B cell (primary cell): ENCODE results near the gene ITGB2. TPM values are rescaled to one million over a fixed set of nuclear protein-coding genes. Genes with fewer than 3 reads are reported as not detected.

Source experiments
- ATAC-seq: fragments of 200-7000 bp; cut with Tn5 transposase; one replicate; pipeline ENCODE4 v1.10.0; 2021; ENCODE audit warnings: low read depth, mild to moderate bottlenecking, moderate number of reproducible peaks, moderate library complexity
- CTCF ChIA-PET: fragments of 350-600 bp; sonication (Branson Sonifier 250); formaldehyde crosslinking; loops from one replicate; lab custom pipeline; 2021; ENCODE audit warnings: antibody characterized with exemption, inconsistent platforms; lab: Charles Lee
- POLR2A ChIA-PET: fragments of 350-600 bp; sonication (Branson Sonifier 250); formaldehyde crosslinking; loops from one replicate; lab custom pipeline; 2021; ENCODE audit warnings: antibody characterized with exemption; lab: Charles Lee
- DNase-seq: peaks from one replicate; pipeline ENCODE4 v3.0.0; 2013
- H2AFZ ChIP-seq: 2 replicates; pipeline ENCODE4 v1.6.1; 2012; ENCODE audit warnings: mild to moderate bottlenecking, low read depth, low read length; ENCODE audit not compliant: insufficient read depth, poor library complexity, severe bottlenecking
- H3K27ac ChIP-seq, 2 donors: 1 replicate in 1 of 2; 2 replicates in 1 of 2; pipeline ENCODE4 v1.5.1; 2012 to 2013; ENCODE audit warnings: low read length in 2 of 2, mild to moderate bottlenecking in 2 of 2, moderate library complexity in 1 of 2
- H3K27me3 ChIP-seq, 4 experiments: fragments of 200-600 bp in 1 of 4; sonication (generic) in 1 of 4; replicated peaks in 1 of 4; 1 replicate in 2 of 4; 2 replicates in 2 of 4; pipeline versions ENCODE4 v1.6.1 to v1.7.0; 2013 to 2016; ENCODE audit warnings: low read length in 3 of 4, mild to moderate bottlenecking in 2 of 4, mixed read lengths in 1 of 4, moderate library complexity in 1 of 4; ENCODE audit not compliant: insufficient read depth in 4 of 4, control insufficient read depth in 3 of 4; ENCODE audit errors: control extremely low read depth in 1 of 4
- H3K36me3 ChIP-seq, 2 experiments: replicated peaks in 1 of 2; 1 replicate in 1 of 2; 2 replicates in 1 of 2; pipeline versions ENCODE4 v1.6.1 to v1.7.1; 2013; ENCODE audit warnings: low read length in 1 of 2; ENCODE audit not compliant: insufficient read depth in 2 of 2, control insufficient read depth in 1 of 2; ENCODE audit errors: control extremely low read depth in 1 of 2, extremely low read depth in 1 of 2
- H3K4me1 ChIP-seq, 2 donors: fragments of 200-600 bp in 1 of 2; sonication (generic) in 1 of 2; 1 replicate in 1 of 2; 2 replicates in 1 of 2; pipeline versions ENCODE4 v1.5.1 to v1.6.1; 2013 to 2017; ENCODE audit warnings: low read length in 2 of 2; ENCODE audit not compliant: control insufficient read depth in 2 of 2, insufficient read depth in 2 of 2
- H3K4me2 ChIP-seq: replicated peaks from 2 replicates; pipeline ENCODE3; 2012; ENCODE audit warnings: mild to moderate bottlenecking, low read depth, low read length; ENCODE audit not compliant: poor library complexity, severe bottlenecking
- H3K4me3 ChIP-seq, 5 experiments: fragments of 200-600 bp in 1 of 5; sonication (generic) in 1 of 5; 1 replicate in 3 of 5; 2 replicates in 2 of 5; pipeline versions ENCODE4 v1.5.1 to v1.7.0; 2011 to 2016; ENCODE audit warnings: low read length in 4 of 5, mild to moderate bottlenecking in 4 of 5, low read depth in 2 of 5, control low read depth in 1 of 5, moderate library complexity in 1 of 5; ENCODE audit not compliant: insufficient read depth in 1 of 5; ENCODE audit errors: control extremely low read depth in 1 of 5, extremely low read depth in 1 of 5
- H3K79me2 ChIP-seq: fragments of 200-600 bp; sonication (generic); one replicate; pipeline ENCODE4 v1.6.0; 2016; ENCODE audit warnings: low read length; ENCODE audit not compliant: control insufficient read depth, insufficient read depth
- H3K9ac ChIP-seq: fragments of 200-600 bp; sonication (generic); 2 replicates; pipeline ENCODE4 v1.6.1; 2017; ENCODE audit warnings: mild to moderate bottlenecking, low read length, moderate library complexity
- H3K9me3 ChIP-seq, 3 donors: one replicate each; pipeline versions ENCODE4 v1.6.1 to v1.7.1; 2013; ENCODE audit warnings: low read length in 2 of 3; ENCODE audit not compliant: control insufficient read depth in 2 of 3, insufficient read depth in 1 of 3; ENCODE audit errors: control extremely low read depth in 1 of 3
- H4K20me1 ChIP-seq: 2 replicates; pipeline ENCODE4 v1.6.0; 2012; ENCODE audit warnings: mild to moderate bottlenecking, low read length; ENCODE audit not compliant: insufficient read depth, control insufficient read depth, poor library complexity, severe bottlenecking
- H3K27ac Mint-ChIP-seq: one replicate; pipeline ENCODE4 v1.8.0; 2021; ENCODE audit warnings: mixed read lengths
- H3K27me3 Mint-ChIP-seq: one replicate; pipeline ENCODE4 v1.8.0; 2021; ENCODE audit warnings: mixed read lengths
- H3K4me1 Mint-ChIP-seq: one replicate; pipeline ENCODE4 v1.8.0; 2021; ENCODE audit warnings: mixed read lengths
- H3K4me3 Mint-ChIP-seq: one replicate; pipeline ENCODE4 v1.8.0; 2021; ENCODE audit warnings: mixed read lengths
- H3K9me3 Mint-ChIP-seq: one replicate; pipeline ENCODE4 v1.8.0; 2022; ENCODE audit warnings: mixed read lengths; ENCODE audit not compliant: insufficient read depth
- EZH2 ChIP-seq: IDR thresholded peaks from 2 replicates; pipeline ENCODE4 v1.6.1; 2012; ENCODE audit warnings: borderline replicate concordance, low read depth, mild to moderate bottlenecking, moderate library complexity, low read length; ENCODE audit not compliant: insufficient read depth, poor library complexity, severe bottlenecking
- WGBS: methylation state at CpG from one replicate; pipeline ENCODE4 v1.1.5; 2013; ENCODE audit warnings: missing lambda C conversion rate; ENCODE audit not compliant: insufficient coverage; 5-methylcytosine and 5-hydroxymethylcytosine counted together
- intact Hi-C: fragments of 100-400 bp; cut with micrococcal nuclease; formaldehyde crosslinking; loops from one replicate; pipeline ENCODE4 v1.10.0; 2022
- polyA plus RNA-seq: library from polyadenylated mRNA; depleted of rRNA; stranded (reverse); fragments of >200 nt; gene quantifications from 2 replicates; pipeline ENCODE4 v1.2.3, GENCODE V29; 2012
- total RNA-seq, 2 donors: library from RNA; stranded (reverse); fragments of 120-200 nt in 1 of 2; gene quantifications; 1 replicate in 1 of 2; 2 replicates in 1 of 2; pipeline versions ENCODE4 v1.2.3 to v1.2.4, GENCODE V29; 2013 to 2022
- TF ChIP-seq, protein P1 (sequence below): fragments of 200-600 bp; IDR thresholded peaks from one replicate; pipeline ENCODE4 v1.8.0; 2022; ENCODE audit warnings: antibody characterized with exemption, mild to moderate bottlenecking

Gene ITGB2
- total and polyA plus RNA-seq, 2 donors (not counting 1 experiment from before 2014, with no cell fraction given): 102 to 368 TPM

- Histone ChIP-seq H3K9ac (no peak overlapping the region), H3K4me3 (no peak overlapping the region), H3K4me2 (no peak overlapping the region), H3K4me1 (peaks cover 19 to 37% of the 10 kb centered on the region in 2 donors), H3K27me3 (no peaks in the 10 kb centered on the region), H3K36me3 (peaks cover 0 to 38% of the 10 kb centered on the region in 2 experiments), H4K20me1 (peaks cover 92% of the 10 kb centered on the region), H3K79me2 (peaks cover 98% of the 10 kb centered on the region), H3K27ac (no peak overlapping the region), H3K9me3 (no peaks in the 10 kb centered on the region), H2AFZ (no peak overlapping the region)
- CTCF ChIA-PET: interaction anchor here (0.6 to 16.3 kb wide), 8 partner anchors 15 to 437 kb away, joined by 3 to 423 read pairs (median 6); partner anchors contain the start of gene UBE2G2
- H3K9me3 Mint-ChIP-seq: no peaks in the 10 kb centered on the region
- POLR2A ChIA-PET: interaction anchor here (0.7 kb wide), 1 partner anchor 146 kb away, joined by 3 read pairs; no protein-coding TSS in a partner anchor
- no peak overlapping the region for H3K4me3 Mint-ChIP-seq
- H3K27me3 Mint-ChIP-seq: no peaks in the 10 kb centered on the region
- ATAC-seq: no peak
- no peak for DNase-seq
- no peak overlapping the region for H3K27ac Mint-ChIP-seq
- intact Hi-C loops: no loop called here
- H3K4me1 Mint-ChIP-seq: peaks cover 29% of the 10 kb centered on the region
- 92% methylated on average over 20 of the region's 22 CpGs for WGBS
- TF ChIP-seq, protein P1, sequence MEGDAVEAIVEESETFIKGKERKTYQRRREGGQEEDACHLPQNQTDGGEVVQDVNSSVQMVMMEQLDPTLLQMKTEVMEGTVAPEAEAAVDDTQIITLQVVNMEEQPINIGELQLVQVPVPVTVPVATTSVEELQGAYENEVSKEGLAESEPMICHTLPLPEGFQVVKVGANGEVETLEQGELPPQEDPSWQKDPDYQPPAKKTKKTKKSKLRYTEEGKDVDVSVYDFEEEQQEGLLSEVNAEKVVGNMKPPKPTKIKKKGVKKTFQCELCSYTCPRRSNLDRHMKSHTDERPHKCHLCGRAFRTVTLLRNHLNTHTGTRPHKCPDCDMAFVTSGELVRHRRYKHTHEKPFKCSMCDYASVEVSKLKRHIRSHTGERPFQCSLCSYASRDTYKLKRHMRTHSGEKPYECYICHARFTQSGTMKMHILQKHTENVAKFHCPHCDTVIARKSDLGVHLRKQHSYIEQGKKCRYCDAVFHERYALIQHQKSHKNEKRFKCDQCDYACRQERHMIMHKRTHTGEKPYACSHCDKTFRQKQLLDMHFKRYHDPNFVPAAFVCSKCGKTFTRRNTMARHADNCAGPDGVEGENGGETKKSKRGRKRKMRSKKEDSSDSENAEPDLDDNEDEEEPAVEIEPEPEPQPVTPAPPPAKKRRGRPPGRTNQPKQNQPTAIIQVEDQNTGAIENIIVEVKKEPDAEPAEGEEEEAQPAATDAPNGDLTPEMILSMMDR: no peak
- TF ChIP-seq EZH2: no peak
Observed at GRCh38 chr21:44947111-44947929, 26.6 kb upstream of the ITGB2 start.
